ENCODE results near the gene ZNF575.

DNA sequence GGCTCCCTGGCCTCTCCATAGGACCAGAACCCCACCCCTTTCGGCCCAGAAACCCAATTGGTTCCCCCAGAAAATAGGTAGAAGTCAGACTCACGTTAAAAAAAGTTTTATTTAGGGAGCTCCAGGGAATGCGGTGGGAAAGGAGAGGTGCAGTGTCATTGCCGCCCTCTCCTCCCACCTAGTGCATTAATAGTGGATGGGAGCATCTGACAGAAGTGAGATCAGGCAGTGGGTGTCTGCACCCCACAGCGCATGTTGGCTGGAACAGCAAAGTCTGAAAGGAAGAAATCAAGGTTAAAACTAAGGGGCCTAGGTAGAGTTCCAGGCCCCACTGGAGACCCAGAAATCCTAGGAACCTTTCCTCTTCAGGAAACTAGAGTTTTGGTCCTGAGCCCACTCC, 26.4 kb upstream of the ZNF575 start:
- TF ChIP-seq, protein P1, sequence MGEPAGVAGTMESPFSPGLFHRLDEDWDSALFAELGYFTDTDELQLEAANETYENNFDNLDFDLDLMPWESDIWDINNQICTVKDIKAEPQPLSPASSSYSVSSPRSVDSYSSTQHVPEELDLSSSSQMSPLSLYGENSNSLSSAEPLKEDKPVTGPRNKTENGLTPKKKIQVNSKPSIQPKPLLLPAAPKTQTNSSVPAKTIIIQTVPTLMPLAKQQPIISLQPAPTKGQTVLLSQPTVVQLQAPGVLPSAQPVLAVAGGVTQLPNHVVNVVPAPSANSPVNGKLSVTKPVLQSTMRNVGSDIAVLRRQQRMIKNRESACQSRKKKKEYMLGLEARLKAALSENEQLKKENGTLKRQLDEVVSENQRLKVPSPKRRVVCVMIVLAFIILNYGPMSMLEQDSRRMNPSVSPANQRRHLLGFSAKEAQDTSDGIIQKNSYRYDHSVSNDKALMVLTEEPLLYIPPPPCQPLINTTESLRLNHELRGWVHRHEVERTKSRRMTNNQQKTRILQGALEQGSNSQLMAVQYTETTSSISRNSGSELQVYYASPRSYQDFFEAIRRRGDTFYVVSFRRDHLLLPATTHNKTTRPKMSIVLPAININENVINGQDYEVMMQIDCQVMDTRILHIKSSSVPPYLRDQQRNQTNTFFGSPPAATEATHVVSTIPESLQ (CRISPR knock-in tag; IDR thresholded peaks at IDR 0.05) = no peak
- no peak for TF ChIP-seq FOXP1 (CRISPR knock-in tag; IDR thresholded peaks at IDR 0.05; ENCODE audit: borderline replicate concordance)
- TF ChIP-seq, protein P2, sequence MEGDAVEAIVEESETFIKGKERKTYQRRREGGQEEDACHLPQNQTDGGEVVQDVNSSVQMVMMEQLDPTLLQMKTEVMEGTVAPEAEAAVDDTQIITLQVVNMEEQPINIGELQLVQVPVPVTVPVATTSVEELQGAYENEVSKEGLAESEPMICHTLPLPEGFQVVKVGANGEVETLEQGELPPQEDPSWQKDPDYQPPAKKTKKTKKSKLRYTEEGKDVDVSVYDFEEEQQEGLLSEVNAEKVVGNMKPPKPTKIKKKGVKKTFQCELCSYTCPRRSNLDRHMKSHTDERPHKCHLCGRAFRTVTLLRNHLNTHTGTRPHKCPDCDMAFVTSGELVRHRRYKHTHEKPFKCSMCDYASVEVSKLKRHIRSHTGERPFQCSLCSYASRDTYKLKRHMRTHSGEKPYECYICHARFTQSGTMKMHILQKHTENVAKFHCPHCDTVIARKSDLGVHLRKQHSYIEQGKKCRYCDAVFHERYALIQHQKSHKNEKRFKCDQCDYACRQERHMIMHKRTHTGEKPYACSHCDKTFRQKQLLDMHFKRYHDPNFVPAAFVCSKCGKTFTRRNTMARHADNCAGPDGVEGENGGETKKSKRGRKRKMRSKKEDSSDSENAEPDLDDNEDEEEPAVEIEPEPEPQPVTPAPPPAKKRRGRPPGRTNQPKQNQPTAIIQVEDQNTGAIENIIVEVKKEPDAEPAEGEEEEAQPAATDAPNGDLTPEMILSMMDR (IDR thresholded peaks at IDR 0.05) = no peak
- no peak for TF ChIP-seq USF2 (CRISPR knock-in tag; IDR thresholded peaks at IDR 0.05)
- TF ChIP-seq TEAD4 (CRISPR knock-in tag; IDR thresholded peaks at IDR 0.05) = no peak
- TF ChIP-seq, protein P3, sequence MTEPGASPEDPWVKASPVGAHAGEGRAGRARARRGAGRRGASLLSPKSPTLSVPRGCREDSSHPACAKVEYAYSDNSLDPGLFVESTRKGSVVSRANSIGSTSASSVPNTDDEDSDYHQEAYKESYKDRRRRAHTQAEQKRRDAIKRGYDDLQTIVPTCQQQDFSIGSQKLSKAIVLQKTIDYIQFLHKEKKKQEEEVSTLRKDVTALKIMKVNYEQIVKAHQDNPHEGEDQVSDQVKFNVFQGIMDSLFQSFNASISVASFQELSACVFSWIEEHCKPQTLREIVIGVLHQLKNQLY (CRISPR knock-in tag; IDR thresholded peaks at IDR 0.05) = no peak
- TF ChIP-seq CREB1 (CRISPR knock-in tag; IDR thresholded peaks at IDR 0.05) = no peak
- TF ChIP-seq, protein P4, sequence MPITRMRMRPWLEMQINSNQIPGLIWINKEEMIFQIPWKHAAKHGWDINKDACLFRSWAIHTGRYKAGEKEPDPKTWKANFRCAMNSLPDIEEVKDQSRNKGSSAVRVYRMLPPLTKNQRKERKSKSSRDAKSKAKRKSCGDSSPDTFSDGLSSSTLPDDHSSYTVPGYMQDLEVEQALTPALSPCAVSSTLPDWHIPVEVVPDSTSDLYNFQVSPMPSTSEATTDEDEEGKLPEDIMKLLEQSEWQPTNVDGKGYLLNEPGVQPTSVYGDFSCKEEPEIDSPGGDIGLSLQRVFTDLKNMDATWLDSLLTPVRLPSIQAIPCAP (CRISPR knock-in tag; IDR thresholded peaks at IDR 0.05) = no peak

Data from WTC11 (cell line).